Erythroblast (primary cell): ENCODE data around the gene LRRC28.

Source experiments
- GATA1 ChIP-seq: IDR thresholded peaks from 2 replicates; pipeline ENCODE4 v1.6.1; 2011; ENCODE audit warnings: low read depth, mild to moderate bottlenecking, control low read depth, low read length, moderate library complexity
- POLR2A ChIP-seq: IDR thresholded peaks from 2 replicates; pipeline ENCODE4 v1.6.1; 2011; ENCODE audit warnings: mild to moderate bottlenecking, low read length

GRCh38 chr15:99279827-99280226 is 28.5 kb downstream of the LRRC28 start:
- TF ChIP-seq POLR2A (no peak), GATA1 (no peak)
